Measurements from ENCODE around the gene ITPR1. TPM values are rescaled to one million over a fixed set of nuclear protein-coding genes. Genes with fewer than 3 reads are reported as not detected.

ITPR1 gene
- total RNA-seq, 4 donors from 2014 or later: 12.1 to 68.7 (median 25.6) TPM

- no peak for DNase-seq
- no peaks in the 10 kb centered on the region for H3K9me3 ChIP-seq
- H3K27me3 ChIP-seq: no peaks in the 10 kb centered on the region
- intact Hi-C loops (cut with DNase I): no loop called here
- H3K36me3 ChIP-seq: no peaks in the 10 kb centered on the region
- H3K4me3 ChIP-seq: no peak overlapping the region
- H3K4me1 ChIP-seq: peaks cover 5 to 40% (median 12%) of the 10 kb centered on the region in 3 donors
- no peak overlapping the region for H3K27ac ChIP-seq
- TF ChIP-seq POLR2A (IDR thresholded peaks at IDR 0.05) (no peak), CTCF (IDR thresholded peaks at IDR 0.05) (no peak)
Measured at GRCh38 chr3:4531478-4532025, 38.4 kb downstream of the ITPR1 start.

- no peak for DNase-seq
- WGBS, 2 donors: 66 to 80% methylated on average over 9 to 11 of the region's 11 CpGs
- intact Hi-C loops (cut with DNase I): no loop called here
- Histone ChIP-seq H3K4me3 (no peak overlapping the region), H3K36me3 (no peaks in the 10 kb centered on the region), H3K27ac (peak overlapping the region in 2 of 4 donors; percentile 10 to 21), H3K27me3 (no peaks in the 10 kb centered on the region), H3K9me3 (no peaks in the 10 kb centered on the region), H3K4me1 (peaks cover 5 to 40% (median 12%) of the 10 kb centered on the region in 3 donors)
- TF ChIP-seq CTCF (IDR thresholded peaks at IDR 0.05): no peak
- TF ChIP-seq POLR2A (IDR thresholded peaks at IDR 0.05): no peak
Measured at GRCh38 chr3:4532535-4533112, 39.5 kb downstream of the ITPR1 start.

GRCh38 chr3:4533489-4534443 is 40.6 kb downstream of the ITPR1 start:
- Histone ChIP-seq H3K9me3 (no peaks in the 10 kb centered on the region), H3K27ac (peak overlapping the region in 3 of 4 donors; percentile 18 to 63 (median 22)), H3K4me1 (peaks cover 5 to 31% (median 12%) of the 10 kb centered on the region in 3 donors), H3K27me3 (no peaks in the 10 kb centered on the region), H3K36me3 (no peaks in the 10 kb centered on the region), H3K4me3 (no peak overlapping the region)
- WGBS, 2 donors: 40 to 47% methylated on average over 13 to 14 of the region's 14 CpGs
- intact Hi-C loops (cut with DNase I): no loop called here
- no peak for DNase-seq
- no peak for TF ChIP-seq CTCF (IDR thresholded peaks at IDR 0.05)
- no peak for TF ChIP-seq POLR2A (IDR thresholded peaks at IDR 0.05)

- H3K36me3 ChIP-seq: no peaks in the 10 kb centered on the region
- H3K4me3 ChIP-seq: no peak overlapping the region
- WGBS, 2 donors: 54 to 60% methylated on average over 5 of the region's 5 CpGs
- intact Hi-C loops (cut with DNase I): no loop called here
- H3K27me3 ChIP-seq: no peaks in the 10 kb centered on the region
- no peaks in the 10 kb centered on the region for H3K9me3 ChIP-seq
- peak overlapping the region in 2 of 4 donors; percentile 18 to 63 for H3K27ac ChIP-seq
- DNase-seq: no peak
- no peak for TF ChIP-seq POLR2A (IDR thresholded peaks at IDR 0.05)
- TF ChIP-seq CTCF (IDR thresholded peaks at IDR 0.05): no peak
- peaks cover 5 to 26% (median 12%) of the 10 kb centered on the region in 3 donors for H3K4me1 ChIP-seq
Measured at GRCh38 chr3:4534906-4535305, 41.8 kb downstream of the ITPR1 start.

- 39 to 61% methylated on average over 1 of the region's 1 CpG for WGBS, 2 donors
- no peaks in the 10 kb centered on the region for H3K9me3 ChIP-seq
- no peak overlapping the region for H3K4me3 ChIP-seq
- intact Hi-C loops (cut with DNase I): no loop called here
- no peaks in the 10 kb centered on the region for H3K27me3 ChIP-seq
- H3K36me3 ChIP-seq: no peaks in the 10 kb centered on the region
- H3K27ac ChIP-seq: no peak overlapping the region
- H3K4me1 ChIP-seq: peaks cover 5 to 26% (median 12%) of the 10 kb centered on the region in 3 donors
- TF ChIP-seq POLR2A (IDR thresholded peaks at IDR 0.05) (no peak), CTCF (IDR thresholded peaks at IDR 0.05) (no peak)
- DNase-seq: no peak
Measured at GRCh38 chr3:4536260-4536659, 43.1 kb downstream of the ITPR1 start.

Data from esophagus squamous epithelium (tissue), 5 donors.